OCI-M2 (cell line): ENCODE measurements around the gene FLAD1.
A peak's percentile ranks its signal among the peaks of the same experiment; 100 is the strongest.
"Not testable (repeated sequence)": the region's sequence is repeated elsewhere in the genome, so short reads cannot be mapped to it uniquely, and the experiment has no call there.

Experiments used
- DNase-seq: peaks from one replicate; lab custom pipeline; 2025; ENCODE audit not compliant: unreplicated experiment; lab: John Stamatoyannopoulos, UW

Gene FLAD1

DNA sequence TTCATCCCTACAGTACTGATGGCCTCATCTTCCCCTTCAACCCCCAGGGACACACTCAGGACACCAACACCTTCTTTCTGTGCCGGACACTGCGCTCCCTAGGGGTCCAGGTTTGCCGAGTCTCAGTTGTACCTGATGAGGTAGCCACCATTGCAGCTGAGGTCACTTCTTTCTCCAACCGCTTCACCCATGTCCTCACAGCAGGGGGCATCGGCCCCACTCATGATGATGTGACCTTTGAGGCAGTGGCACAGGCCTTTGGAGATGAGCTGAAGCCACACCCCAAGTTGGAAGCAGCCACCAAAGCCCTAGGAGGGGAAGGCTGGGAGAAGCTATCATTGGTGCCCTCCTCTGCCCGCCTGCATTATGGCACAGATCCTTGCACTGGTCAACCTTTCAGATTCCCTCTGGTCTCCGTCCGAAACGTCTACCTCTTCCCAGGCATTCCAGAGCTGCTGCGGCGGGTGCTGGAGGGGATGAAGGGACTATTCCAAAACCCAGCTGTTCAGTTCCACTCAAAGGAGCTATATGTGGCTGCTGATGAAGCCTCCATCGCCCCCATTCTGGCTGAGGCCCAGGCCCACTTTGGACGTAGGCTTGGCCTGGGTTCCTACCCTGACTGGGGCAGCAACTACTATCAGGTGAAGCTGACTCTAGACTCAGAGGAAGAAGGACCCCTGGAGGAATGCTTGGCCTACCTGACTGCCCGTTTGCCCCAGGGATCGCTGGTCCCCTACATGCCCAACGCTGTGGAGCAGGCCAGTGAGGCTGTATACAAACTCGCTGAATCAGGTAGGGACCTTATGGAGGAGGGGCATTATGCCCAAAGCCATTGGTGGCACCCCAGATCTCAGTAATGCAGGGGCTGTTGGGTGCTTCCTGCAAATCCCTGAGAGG is 5.2 kb downstream of the FLAD1 start:
- no peak for DNase-seq

DNA sequence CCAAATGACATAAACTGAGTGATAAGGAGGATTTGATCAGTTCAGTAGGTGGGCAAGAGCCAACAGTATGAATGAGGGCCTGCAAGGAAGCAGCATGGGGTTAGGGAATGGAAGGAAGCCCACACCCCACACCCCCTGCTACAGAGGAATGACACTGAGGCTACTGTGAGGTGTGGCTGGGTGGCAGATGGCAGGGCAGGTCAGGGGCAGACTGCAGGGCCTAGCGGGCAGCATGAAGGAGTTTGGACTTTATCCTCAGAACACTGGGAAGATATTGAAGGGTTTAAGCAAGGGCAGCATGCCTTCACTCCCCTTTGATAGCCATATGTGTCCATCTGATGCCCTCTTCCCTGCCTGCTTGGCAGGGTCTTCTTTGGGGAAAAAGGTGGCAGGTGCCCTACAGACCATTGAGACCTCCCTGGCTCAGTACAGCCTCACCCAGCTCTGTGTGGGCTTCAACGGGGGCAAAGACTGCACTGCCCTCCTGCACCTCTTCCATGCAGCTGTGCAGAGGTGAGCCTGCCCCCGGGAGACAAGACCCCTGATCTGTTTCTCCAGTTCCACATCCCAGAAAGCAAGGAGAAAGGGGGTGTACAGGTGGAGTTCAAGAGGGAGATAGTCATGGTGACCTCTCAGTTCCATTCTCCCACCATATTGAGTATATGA is 6.2 kb downstream of the FLAD1 start:
- no peak for DNase-seq

DNA sequence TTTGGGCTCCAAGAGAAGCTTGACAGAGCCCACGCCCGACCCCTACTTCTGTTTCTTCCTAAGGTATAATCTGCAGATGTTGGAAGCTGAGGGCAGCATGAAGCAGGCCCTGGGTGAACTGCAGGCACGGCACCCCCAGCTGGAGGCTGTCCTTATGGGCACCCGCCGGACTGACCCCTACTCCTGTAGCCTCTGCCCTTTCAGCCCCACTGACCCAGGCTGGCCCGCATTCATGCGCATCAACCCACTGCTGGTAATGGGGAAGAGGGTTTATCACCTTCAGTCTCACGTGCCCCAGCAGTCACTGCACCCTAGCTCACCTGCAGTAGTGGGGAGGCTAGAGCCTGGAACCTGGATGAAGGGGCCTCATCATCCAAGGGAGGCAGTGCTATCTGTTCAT is 7.1 kb downstream of the FLAD1 start:
- DNase-seq = no peak

DNA sequence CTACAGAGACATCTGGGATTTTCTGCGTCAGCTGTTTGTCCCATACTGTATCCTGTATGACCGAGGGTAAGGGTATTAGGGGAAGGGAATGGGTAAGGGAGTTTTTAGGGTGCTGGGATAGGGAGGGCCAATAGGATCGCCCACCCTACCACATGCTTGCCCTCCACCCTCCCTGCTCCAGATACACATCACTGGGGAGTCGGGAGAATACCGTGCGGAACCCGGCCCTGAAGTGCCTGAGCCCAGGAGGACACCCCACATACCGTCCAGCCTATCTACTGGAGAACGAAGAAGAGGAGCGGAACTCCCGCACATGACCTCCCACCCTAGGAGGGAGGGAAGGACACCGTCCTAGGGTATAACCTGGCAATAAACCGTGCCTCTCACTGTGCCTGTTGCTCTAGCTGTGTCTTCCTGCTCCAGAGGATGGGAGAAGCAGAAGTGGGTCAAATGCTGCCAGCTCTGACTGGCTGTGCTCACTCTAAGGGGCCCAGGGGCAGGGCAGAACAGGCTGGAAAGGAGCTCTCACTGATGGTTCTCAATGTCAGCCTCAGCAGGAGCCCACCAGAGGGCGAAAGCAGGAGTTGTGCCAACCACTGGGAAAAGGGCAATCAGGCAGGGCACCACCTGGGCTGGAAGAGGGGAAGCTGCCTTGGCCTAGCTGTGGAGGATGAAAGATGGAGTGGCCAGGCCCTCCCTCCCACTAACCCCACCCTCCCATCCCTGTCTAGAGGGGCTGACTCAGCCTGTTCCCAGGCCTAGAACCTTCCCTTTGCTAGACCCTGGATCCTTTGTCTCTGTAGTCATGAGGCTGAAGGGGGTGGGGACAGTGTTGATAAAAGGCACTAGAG is 9.8 kb downstream of the FLAD1 start:
- peak; percentile 34 for DNase-seq

DNA sequence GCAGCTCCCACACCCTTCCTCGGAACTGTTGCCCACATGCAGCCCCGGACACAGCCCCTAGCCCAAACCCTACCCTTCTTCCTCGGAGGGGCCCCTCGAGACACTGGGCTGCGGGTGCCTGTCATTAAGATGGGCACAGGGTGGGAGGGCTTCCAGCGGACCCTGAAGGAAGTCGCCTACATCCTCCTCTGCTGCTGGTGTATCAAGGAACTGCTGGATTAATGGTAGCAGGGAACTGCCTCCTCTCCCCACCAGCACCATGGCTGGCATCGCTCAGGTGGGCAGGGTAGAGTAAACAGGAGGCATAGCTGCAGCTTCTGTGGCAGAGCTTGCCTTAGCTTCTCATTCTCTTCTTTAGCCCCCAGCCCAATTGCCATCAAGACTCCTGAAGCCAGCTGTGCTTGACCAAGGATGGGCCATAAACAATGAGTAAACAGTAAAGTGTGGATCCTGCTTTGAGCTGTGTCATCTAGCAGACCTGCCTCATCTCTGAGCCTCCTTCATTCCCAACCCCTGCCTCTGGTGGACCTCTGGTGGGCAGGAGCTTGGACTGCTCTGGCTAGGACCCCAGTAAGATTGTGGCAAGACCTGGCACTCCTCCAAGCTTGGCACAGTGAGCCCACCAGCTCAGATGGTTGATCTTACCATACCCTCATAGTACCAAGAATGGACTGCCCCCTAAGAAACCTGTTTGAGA is 10.6 kb downstream of the FLAD1 start, which contains the start of gene LENEP:
LENEP (plus strand) TSS at position 15 of the 697 bp plus-strand sequence; CDS start at position 37, 22 bp downstream.
- no peak for DNase-seq

DNA sequence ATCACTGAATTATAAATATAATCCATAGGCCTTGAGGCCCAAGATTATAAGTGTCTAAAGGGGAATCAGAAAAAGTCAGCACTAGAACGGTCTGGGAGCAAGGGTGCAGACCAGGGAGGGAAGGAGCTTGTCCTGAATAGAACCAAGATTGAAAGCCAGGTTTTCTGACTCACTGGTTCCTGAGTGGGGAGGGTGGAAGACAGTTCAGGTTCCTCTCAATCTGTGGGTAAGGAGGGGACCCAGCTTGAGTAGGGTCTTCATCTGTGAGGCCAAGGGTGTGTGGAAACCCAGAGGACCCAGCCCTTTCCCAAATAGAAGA is 11.1 kb downstream of the FLAD1 start:
- DNase-seq = no peak

DNA sequence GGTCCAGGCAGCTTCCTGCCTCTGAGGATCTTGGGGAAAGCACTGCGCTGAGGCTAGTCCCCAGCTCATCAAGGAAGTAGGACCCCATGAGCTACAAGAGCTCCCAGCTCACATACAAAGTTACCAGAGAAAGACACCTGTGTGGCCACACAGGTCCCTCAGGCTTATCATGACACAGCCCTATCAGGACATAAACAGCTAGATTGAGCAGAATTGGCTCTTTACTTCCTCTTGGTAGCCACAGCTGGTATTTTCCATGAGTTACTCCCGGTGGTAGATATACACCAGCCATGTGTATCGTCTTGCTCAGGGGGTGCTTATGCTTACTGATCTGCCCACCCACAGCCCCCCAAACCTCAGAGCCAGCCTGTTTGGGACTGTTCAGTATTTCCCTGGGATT is 11.4 kb downstream of the FLAD1 start:
- no peak for DNase-seq

DNA sequence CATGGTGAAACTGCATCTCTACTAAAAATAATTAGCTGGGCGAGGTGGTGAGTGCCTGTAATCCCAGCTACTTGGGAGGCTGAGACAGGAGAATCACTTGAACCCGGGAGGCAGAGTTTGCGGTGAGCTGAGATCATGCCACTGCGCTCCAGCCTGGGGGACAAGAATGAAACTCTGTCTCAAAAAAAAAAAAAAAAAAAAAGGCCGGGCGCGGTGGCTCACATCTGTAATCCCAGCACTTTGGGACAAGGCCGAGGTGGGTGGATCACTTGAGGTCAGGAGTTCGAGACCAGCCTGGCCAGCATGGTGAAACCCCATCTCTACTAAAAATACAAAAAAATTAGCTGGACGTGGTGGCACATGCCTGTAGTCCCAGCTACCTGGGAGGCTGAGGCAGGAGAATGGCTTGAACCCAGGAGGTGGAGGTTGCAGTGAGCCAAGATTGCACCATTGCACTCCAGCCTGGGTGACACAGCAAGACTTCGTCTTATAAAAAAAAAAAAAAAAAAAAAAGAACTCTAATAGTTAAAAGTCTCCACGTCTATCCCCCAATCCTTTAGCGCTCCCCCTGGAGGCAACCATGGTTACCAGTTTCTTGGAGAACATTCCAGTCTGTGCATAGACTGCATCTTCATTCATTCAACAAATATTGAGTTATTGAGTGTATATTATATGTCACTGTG is 12.3 kb downstream of the FLAD1 start:
- not testable (repeated sequence) for DNase-seq

DNA sequence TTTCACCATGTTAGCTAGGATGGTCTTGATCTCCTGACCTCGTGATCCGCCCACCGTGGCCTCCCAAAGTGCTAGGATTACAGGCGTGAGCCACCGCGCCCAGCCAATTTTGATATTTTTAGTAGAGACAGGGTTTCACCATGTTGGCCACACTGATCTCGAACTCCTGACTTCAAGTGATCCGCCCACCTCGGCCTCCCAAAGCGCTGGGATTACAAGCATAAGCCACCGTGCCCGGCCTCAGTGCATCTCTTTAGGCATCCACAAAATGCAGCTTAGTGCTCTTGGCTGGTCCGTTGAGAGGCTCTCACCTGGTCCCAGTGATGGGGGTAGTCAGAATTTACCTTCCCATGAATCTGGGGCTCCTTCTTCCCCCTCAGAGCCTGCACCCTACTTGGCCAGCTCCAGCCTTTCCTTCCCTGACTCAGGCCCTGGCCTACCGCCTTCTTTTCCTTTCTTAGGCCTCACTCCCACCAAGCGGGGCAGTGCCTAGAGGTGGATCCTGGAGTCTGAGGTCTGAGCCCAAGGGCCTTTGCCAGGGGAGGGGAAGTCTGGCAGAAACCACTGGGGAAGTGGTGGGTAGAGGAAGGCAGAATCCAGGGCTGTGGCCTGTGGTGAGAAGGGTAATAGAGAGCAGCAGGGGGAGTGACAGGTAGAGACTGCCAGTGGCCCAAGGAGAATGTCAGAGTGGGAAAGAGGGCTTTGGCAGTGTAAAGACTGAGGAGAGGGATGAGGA is 14.0 kb downstream of the FLAD1 start:
- DNase-seq = no peak

DNA sequence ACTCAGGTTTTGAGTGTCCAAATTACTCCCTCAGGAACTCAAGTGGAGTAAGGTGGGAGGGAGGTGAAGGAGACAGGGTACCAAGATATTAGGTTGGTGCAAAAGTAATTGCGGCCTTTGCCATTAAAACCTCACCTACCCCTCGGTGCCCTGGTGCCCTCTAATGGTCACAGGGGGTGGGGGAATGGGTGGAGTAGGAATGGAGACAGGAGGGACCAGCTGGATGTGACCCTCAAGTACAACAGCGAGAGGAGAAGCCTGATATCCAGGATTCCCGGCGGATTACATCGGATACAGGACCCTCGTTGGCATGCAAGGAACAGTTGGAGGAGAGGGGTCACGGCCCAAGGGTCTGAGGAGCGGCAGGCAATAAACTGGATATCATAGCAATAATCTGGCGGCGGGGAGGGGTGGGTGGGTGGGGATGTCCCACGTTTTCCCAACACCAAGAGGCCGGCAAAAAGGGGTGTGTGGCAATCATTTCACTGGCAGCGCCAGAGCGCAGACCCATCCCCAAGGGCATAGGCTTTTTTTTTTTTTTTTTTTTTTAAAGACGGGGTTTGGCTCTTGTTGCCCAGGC is 15.1 kb downstream of the FLAD1 start:
- no peak for DNase-seq

DNA sequence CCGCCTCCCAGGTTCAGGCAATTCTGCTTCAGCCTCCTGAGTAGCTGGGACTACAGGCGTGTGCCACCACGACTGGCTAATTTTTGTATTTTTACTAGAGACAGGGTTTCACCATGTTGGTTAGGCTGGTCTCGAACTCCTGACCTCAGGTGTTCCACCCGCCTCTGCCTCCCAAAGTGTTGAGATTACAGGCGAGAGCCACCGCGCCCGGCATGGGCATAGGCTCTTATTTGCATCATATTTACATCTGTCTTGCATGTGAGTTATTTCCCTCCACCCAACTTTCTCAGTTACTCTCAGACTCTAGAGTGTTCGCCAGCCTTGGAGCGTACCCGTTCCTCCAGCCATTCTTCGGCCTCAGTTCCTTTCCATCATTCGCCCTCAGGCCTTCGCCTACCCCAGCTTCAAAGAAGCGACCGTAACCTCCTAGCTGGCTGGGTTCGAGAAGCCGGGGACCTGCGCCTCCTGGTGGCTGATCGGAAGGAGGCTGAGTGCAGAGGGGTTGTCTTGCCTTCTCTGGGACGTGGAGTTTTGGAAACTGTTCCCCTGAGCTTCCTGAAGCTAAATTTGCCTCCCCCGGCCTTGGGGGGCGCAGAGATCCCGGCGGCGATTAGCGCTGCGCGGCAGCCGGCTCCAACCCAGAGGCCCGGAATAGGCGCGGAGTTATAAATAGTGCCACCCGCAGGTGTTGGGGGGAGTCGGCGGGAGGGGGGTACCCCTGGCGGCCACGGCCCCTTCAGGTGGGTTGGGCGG is 15.8 kb downstream of the FLAD1 start:
- DNase-seq = peak; percentile 31

DNA sequence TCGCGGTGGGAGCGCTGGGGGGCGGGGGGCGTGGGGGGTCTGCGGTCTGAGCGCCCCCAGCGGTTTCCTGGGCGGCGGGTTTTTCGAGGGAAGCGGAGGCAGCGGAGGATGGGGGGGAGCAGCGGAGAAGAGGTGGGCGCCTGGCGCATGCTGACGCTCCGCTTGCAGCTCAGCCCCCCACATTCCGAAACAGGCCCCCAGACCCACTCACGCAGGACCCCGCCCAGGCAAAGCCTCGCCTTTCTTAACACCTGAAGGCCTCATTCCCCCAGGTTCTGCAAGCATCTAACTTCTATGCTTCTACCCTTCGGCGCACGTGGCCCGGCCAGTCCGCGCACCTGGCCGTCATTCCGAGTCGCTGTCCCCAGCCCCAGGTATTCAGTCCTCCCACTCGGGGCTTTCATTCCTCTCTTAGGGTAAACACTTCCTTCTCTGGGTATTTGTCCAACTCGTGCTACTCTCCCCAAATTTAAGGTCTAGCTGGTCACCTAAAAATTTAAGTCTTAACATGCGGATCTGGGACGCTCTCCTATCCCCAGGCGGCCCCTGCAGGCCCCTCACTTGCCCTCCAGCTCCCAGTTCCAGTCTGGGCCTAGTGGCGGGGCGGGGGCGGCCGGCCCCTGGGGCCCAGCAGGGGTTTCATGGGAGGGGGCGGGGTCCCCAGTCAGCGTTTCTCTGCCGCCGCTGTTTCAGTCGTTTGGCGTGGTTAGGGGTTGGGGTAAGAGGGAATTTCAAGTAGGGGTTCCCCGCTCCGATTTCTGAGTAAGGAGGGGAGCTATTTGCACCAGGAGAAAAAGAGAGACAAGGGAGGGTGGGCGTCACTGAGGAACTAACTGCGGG is 16.6 kb downstream of the FLAD1 start:
- DNase-seq = peak; percentile 9

DNA sequence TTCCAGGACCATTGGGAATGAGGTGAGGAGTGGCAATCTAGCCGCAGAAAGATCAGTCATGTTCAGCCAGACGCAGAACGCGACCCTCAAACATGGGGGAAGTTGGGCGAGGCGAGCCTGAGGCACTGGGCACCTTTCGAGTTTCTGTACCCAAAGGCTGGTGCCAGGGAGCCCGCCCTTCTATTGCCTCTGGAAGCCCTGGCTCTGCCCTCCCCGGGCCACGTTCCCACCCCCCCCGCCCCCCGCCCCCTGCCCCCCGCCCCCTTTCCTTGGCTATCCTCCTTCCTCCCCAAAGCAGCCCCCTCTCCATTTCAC is 17.2 kb downstream of the FLAD1 start:
- DNase-seq = no peak

DNA sequence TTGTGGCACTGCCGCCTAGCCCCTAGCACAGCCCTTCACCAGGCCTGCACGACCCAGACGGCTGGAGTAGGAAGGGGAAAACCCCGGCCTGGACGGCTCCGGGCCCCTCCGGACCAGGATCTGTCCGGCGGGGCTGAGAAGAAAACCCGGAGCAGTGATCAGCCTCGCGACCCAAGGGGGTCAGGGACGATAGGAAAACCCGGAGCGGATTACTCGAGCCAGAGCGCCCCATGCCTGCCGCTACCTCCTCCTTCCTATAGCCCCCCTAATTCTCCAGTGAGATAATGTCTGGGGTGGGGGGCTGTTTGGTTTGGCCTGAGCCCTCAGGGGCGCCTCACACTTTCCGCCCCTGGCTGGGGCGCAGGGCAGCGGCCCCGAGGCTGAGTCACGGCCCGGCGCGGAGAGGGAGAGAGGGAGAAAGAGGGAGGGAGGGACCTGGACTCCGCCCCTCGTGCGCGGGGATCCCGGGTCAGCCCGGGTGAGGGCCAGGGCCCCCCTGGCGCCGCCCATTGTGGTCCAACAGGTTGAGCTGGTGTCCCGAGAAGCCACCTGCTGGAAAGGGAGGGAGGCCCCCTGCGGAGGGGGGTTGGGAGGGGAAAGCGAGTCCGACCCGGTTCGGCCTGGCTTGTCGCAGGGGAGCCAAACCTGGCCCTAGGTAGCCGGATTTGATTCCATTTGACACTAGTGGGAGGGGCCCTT is 17.7 kb downstream of the FLAD1 start:
- peak; percentile 72 for DNase-seq

DNA sequence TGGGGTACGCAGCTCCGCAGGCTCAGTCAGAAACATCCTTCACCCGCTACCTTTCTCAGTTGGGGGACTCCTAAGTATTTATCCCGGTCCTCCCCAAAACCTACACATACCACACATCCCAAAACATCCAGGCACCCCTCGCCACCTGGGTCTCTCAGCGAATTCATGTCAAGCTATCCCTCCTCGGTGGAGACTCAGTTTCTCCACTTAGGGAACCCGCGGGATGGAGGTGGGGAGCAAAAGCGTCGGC is 18.2 kb downstream of the FLAD1 start:
- DNase-seq = no peak

DNA sequence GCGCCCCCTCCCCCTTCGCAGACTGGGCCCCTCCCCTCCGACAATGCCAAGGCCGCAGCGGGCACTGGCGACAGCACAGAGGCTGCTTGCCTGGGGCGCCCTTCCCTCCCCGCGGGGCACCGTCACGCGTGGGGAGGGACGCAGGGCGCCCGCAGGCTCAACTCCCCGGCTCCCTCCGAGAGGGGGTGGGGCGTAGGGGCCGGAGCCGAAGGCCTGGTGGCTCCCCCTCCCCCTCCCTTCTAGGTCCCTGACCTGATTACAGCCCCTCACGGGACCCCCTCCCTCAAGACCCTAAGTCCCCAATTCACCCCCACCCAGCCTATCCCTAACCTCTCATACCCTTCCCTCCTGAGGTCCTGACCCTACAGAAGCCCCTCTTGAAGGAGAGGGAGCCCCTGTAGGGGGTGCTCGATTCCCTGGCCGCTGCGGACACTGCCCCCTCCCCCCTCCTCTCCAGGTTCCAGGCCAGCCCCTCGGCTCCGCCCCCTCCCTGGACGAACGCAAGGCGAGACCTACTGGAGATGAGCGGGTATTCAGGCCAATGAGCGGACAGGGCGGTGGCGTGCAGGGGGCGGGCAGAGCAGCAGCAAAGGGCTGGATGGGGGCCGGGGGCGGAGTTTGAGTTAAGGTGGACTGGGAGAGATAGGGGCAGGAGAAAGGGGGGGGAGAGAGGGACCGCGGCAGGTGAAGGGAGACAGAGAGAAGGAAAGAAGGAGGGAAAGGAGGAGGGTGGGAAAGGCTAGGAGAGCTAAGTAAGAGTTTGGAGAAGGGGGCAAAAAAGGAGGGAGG is 18.7 kb downstream of the FLAD1 start:
- peak; percentile 64 for DNase-seq
